Stimulated activated CD8-positive, alpha-beta memory T cell treated with anti-CD3 and anti-CD28 coated beads, Interleukin-7, amount 100 ng/mL, for 48 hours (primary cell): ENCODE measurements around the gene SLC6A12.
A peak's percentile ranks its signal among the peaks of the same experiment; 100 is the strongest.

ENCODE experiments used
- DNase-seq, 2 donors: peaks; one replicate each; pipeline ENCODE4 v3.0.0-alpha.2; 2020; ENCODE audit warnings: low read depth in 1 of 2; ENCODE audit errors: extremely low read depth in 1 of 2

The SLC6A12 gene

GRCh38 chr12:167959-168600 lies 45.9 kb downstream of the SLC6A12 start:
- DNase-seq, result no peak

GRCh38 chr12:166425-167075 lies 47.4 kb downstream of the SLC6A12 start:
- DNase-seq, result no peak

GRCh38 chr12:165862-166368 lies 48.0 kb downstream of the SLC6A12 start:
- DNase-seq, result no peak

GRCh38 chr12:164207-164606 lies 49.8 kb downstream of the SLC6A12 start:
- DNase-seq, result no peak

GRCh38 chr12:163406-163986 lies 50.5 kb downstream of the SLC6A12 start:
- no peak for DNase-seq

- DNase-seq, result no peak
Measured at GRCh38 chr12:162467-163307, 51.3 kb downstream of the SLC6A12 start.

GRCh38 chr12:161823-162222 lies 52.1 kb downstream of the SLC6A12 start:
- DNase-seq, result no peak

GRCh38 chr12:160858-161257 lies 53.1 kb downstream of the SLC6A12 start:
- DNase-seq, result no peak

- no peak for DNase-seq
Measured at GRCh38 chr12:159156-159782, 54.7 kb downstream of the SLC6A12 start.

GRCh38 chr12:157644-158043 lies 56.3 kb downstream of the SLC6A12 start:
- DNase-seq, result no peak

GRCh38 chr12:156945-157344 lies 57.0 kb downstream of the SLC6A12 start:
- DNase-seq, result no peak

- no peak for DNase-seq
Measured at GRCh38 chr12:155646-156045, 58.3 kb downstream of the SLC6A12 start.

- DNase-seq, result no peak
Measured at GRCh38 chr12:155006-155405, 59.0 kb downstream of the SLC6A12 start.

- no peak for DNase-seq
Measured at GRCh38 chr12:154058-154457, 59.9 kb downstream of the SLC6A12 start.

GRCh38 chr12:153080-153746 lies 60.7 kb downstream of the SLC6A12 start:
- peak; percentile 32 to 51 for DNase-seq

GRCh38 chr12:152440-152839 lies 61.5 kb downstream of the SLC6A12 start:
- no peak for DNase-seq

- DNase-seq, result no peak
Measured at GRCh38 chr12:151579-151978, 62.4 kb downstream of the SLC6A12 start.

- no peak for DNase-seq
Measured at GRCh38 chr12:148676-149416, 65.1 kb downstream of the SLC6A12 start.

- DNase-seq, result no peak
Measured at GRCh38 chr12:147242-147641, 66.7 kb downstream of the SLC6A12 start.
